Mucosa of descending colon (tissue), 3 donors: ENCODE data around the gene MTSS2. TPM values are rescaled to one million over a fixed set of nuclear protein-coding genes. Genes with fewer than 3 reads are reported as not detected.

ENCODE experiments used
- ATAC-seq: fragments of 200-7000 bp; cut with Tn5 transposase; one replicate; pipeline ENCODE4 v1.9.1; 2020; ENCODE audit warnings: mild to moderate bottlenecking, moderate library complexity
- DNase-seq, 3 donors: peaks; one replicate each; pipeline ENCODE4 v3.0.0-alpha.2; 2020
- H3K36me3 ChIP-seq: fragments of 200-600 bp; one replicate; pipeline ENCODE4 v1.8.0; 2021; ENCODE audit warnings: low read depth, mild to moderate bottlenecking
- H3K4me1 ChIP-seq: fragments of 200-600 bp; one replicate; pipeline ENCODE4 v1.8.0; 2021; ENCODE audit warnings: low read depth, mild to moderate bottlenecking
- H3K4me3 ChIP-seq: fragments of 200-600 bp; one replicate; pipeline ENCODE4 v1.8.0; 2021; ENCODE audit warnings: mild to moderate bottlenecking
- H3K9me3 ChIP-seq: fragments of 200-600 bp; one replicate; pipeline ENCODE4 v1.8.0; 2021; ENCODE audit warnings: mild to moderate bottlenecking
- CTCF ChIP-seq: fragments of 200-600 bp; IDR thresholded peaks from one replicate; pipeline ENCODE4 v1.8.0; 2022; ENCODE audit warnings: antibody characterized with exemption, mild to moderate bottlenecking
- intact Hi-C, 2 donors: fragments of 100-400 bp; cut with DNase I in 1 of 2; cut with micrococcal nuclease in 1 of 2; formaldehyde crosslinking; loops; one replicate each; pipeline versions ENCODE4 v1.11.0 to v1.11.1; 2022; cut with DNase I, micrococcal nuclease
- total RNA-seq, 3 donors: library from RNA; stranded (reverse); fragmentation: NEBNext Ultra II Directional in 2 of 3; extraction: Animal tissue kit (Norgen Biotek cat#: 25700) in 2 of 3; gene quantifications; one replicate each; pipeline versions ENCODE4 v1.2.1 to v1.2.4, GENCODE V29; 2021 to 2023
- donor health status: DM: no; HTN: no; CAD: no; lungs with moderate emphysema.
- donor health status: DM: no; HTN: no; CAD: no.
- donor health status: DM: no; HTN: yes; CAD: no.

The MTSS2 gene
- total RNA-seq, 3 donors from 2014 or later: 11.8 to 151 (median 28.2) TPM

- Histone ChIP-seq H3K9me3 (no peaks in the 10 kb centered on the region), H3K4me1 (peaks cover 3% of the 10 kb centered on the region), H3K4me3 (no peak overlapping the region), H3K36me3 (no peaks in the 10 kb centered on the region)
- intact Hi-C loops: loop anchor here in 1 of 2 donors (10.0 kb wide), 1 partner anchor 78 kb away; no protein-coding TSS in a partner anchor
- DNase-seq (no peak), ATAC-seq (no peak)
- no peak for TF ChIP-seq CTCF
These were observed 33.5 kb downstream of the MTSS2 start for GRCh38 chr16:70652322-70652721.

GRCh38 chr16:70651524-70651923 lies 34.3 kb downstream of the MTSS2 start:
- peaks cover 3% of the 10 kb centered on the region for H3K4me1 ChIP-seq
- intact Hi-C loops: loop anchor here in 1 of 2 donors (10.0 kb wide), 1 partner anchor 77 kb away; no protein-coding TSS in a partner anchor
- H3K36me3 ChIP-seq: no peaks in the 10 kb centered on the region
- H3K4me3 ChIP-seq: no peak overlapping the region
- no peak for TF ChIP-seq CTCF
- no peak for DNase-seq
- no peaks in the 10 kb centered on the region for H3K9me3 ChIP-seq
- ATAC-seq: no peak

GRCh38 chr16:70650216-70650615 lies 35.6 kb downstream of the MTSS2 start:
- TF ChIP-seq CTCF: no peak
- H3K4me3 ChIP-seq: no peak overlapping the region
- DNase-seq: no peak
- no peaks in the 10 kb centered on the region for H3K9me3 ChIP-seq
- H3K4me1 ChIP-seq: peaks cover 3% of the 10 kb centered on the region
- H3K36me3 ChIP-seq: no peaks in the 10 kb centered on the region
- ATAC-seq: no peak
- intact Hi-C loops: loop anchor here in 1 of 2 donors (10.0 kb wide), 1 partner anchor 75 kb away; no protein-coding TSS in a partner anchor

GRCh38 chr16:70649300-70649699 lies 36.6 kb downstream of the MTSS2 start:
- TF ChIP-seq CTCF: no peak
- intact Hi-C loops: no loop called here
- no peak overlapping the region for H3K4me3 ChIP-seq
- DNase-seq (no peak), ATAC-seq (no peak)
- no peaks in the 10 kb centered on the region for H3K36me3 ChIP-seq
- peaks cover 3% of the 10 kb centered on the region for H3K4me1 ChIP-seq
- no peaks in the 10 kb centered on the region for H3K9me3 ChIP-seq

GRCh38 chr16:70648606-70649005 lies 37.2 kb downstream of the MTSS2 start:
- no peaks in the 10 kb centered on the region for H3K4me1 ChIP-seq
- H3K9me3 ChIP-seq: no peaks in the 10 kb centered on the region
- DNase-seq (no peak), ATAC-seq (no peak)
- no peaks in the 10 kb centered on the region for H3K36me3 ChIP-seq
- intact Hi-C loops: no loop called here
- no peak for TF ChIP-seq CTCF
- H3K4me3 ChIP-seq: no peak overlapping the region
